ENCODE measurements around the gene ARHGAP31. TPM values are rescaled to one million over a fixed set of nuclear protein-coding genes. Genes with fewer than 3 reads are reported as not detected.
A peak's percentile ranks its signal among the peaks of the same experiment; 100 is the strongest.
"Not testable (repeated sequence)": the region's sequence is repeated elsewhere in the genome, so short reads cannot be mapped to it uniquely, and the experiment has no call there.

ARHGAP31 gene
- total RNA-seq, 2 experiments from 2014 or later = 3.5 to 3.7 TPM

- H3K27ac Mint-ChIP-seq = peak overlapping the region; percentile 54
- H3K4me1 Mint-ChIP-seq (ENCODE audit: low read depth) = no peaks in the 10 kb centered on the region
- H3K36me3 Mint-ChIP-seq (ENCODE audit: low read depth) = no peaks in the 10 kb centered on the region
- H3K27me3 Mint-ChIP-seq (ENCODE audit: low read depth) = no peaks in the 10 kb centered on the region
- H3K9me3 Mint-ChIP-seq = no peaks in the 10 kb centered on the region
- H3K4me3 Mint-ChIP-seq = no peak overlapping the region
- no peak for DNase-seq
- intact Hi-C loops (cut with micrococcal nuclease) = no loop called here
- CTCF ChIA-PET = no interaction called here
Observed at GRCh38 chr3:119359476-119360326, 65.5 kb downstream of the ARHGAP31 start.

GRCh38 chr3:119360736-119361462, 66.7 kb downstream of the ARHGAP31 start:
- no peak overlapping the region for H3K4me3 Mint-ChIP-seq
- H3K27ac Mint-ChIP-seq = no peak overlapping the region
- no peaks in the 10 kb centered on the region for H3K4me1 Mint-ChIP-seq (ENCODE audit: low read depth)
- no peaks in the 10 kb centered on the region for H3K9me3 Mint-ChIP-seq
- H3K27me3 Mint-ChIP-seq (ENCODE audit: low read depth) = no peaks in the 10 kb centered on the region
- intact Hi-C loops (cut with micrococcal nuclease) = no loop called here
- CTCF ChIA-PET = no interaction called here
- DNase-seq = no peak
- H3K36me3 Mint-ChIP-seq (ENCODE audit: low read depth) = no peaks in the 10 kb centered on the region

GRCh38 chr3:119362010-119362409, 67.8 kb downstream of the ARHGAP31 start:
- Mint-ChIP-seq H3K27ac (no peak overlapping the region), H3K27me3 (ENCODE audit: low read depth) (no peaks in the 10 kb centered on the region), H3K4me1 (ENCODE audit: low read depth) (no peaks in the 10 kb centered on the region), H3K9me3 (no peaks in the 10 kb centered on the region), H3K4me3 (no peak overlapping the region), H3K36me3 (ENCODE audit: low read depth) (no peaks in the 10 kb centered on the region)
- intact Hi-C loops (cut with micrococcal nuclease) = no loop called here
- no peak for DNase-seq
- CTCF ChIA-PET = interaction anchor here (0.7 kb wide), 1 partner anchor 179 kb away, joined by 3 read pairs; no protein-coding TSS in a partner anchor

GRCh38 chr3:119362940-119363725, 69.0 kb downstream of the ARHGAP31 start:
- CTCF ChIA-PET = interaction anchor here (1.0 kb wide), 1 partner anchor 11 kb away, joined by 5 read pairs; no protein-coding TSS in a partner anchor

GRCh38 chr3:119364401-119364800, 70.2 kb downstream of the ARHGAP31 start:
- Mint-ChIP-seq H3K4me1 (ENCODE audit: low read depth) (no peaks in the 10 kb centered on the region), H3K27me3 (ENCODE audit: low read depth) (no peaks in the 10 kb centered on the region), H3K4me3 (no peak overlapping the region), H3K9me3 (no peaks in the 10 kb centered on the region), H3K36me3 (ENCODE audit: low read depth) (peaks cover 4% of the 10 kb centered on the region), H3K27ac (no peak overlapping the region)
- CTCF ChIA-PET = interaction anchor here (0.6 kb wide), 1 partner anchor 324 kb away, joined by 3 read pairs; no protein-coding TSS in a partner anchor
- DNase-seq = no peak
- intact Hi-C loops (cut with micrococcal nuclease) = no loop called here

More at GRCh38 chr3:119362940-119363725, 69.0 kb downstream of the ARHGAP31 start:
- intact Hi-C loops (cut with micrococcal nuclease) = no loop called here
- no peak overlapping the region for H3K27ac Mint-ChIP-seq
- H3K4me3 Mint-ChIP-seq = no peak overlapping the region
- no peak for DNase-seq
- no peaks in the 10 kb centered on the region for H3K4me1 Mint-ChIP-seq (ENCODE audit: low read depth)
- H3K27me3 Mint-ChIP-seq (ENCODE audit: low read depth) = no peaks in the 10 kb centered on the region
- H3K36me3 Mint-ChIP-seq (ENCODE audit: low read depth) = no peaks in the 10 kb centered on the region
- H3K9me3 Mint-ChIP-seq = no peaks in the 10 kb centered on the region

- Mint-ChIP-seq H3K4me3 (no peak overlapping the region), H3K27me3 (ENCODE audit: low read depth) (no peaks in the 10 kb centered on the region), H3K9me3 (no peaks in the 10 kb centered on the region), H3K4me1 (ENCODE audit: low read depth) (no peaks in the 10 kb centered on the region), H3K27ac (no peak overlapping the region), H3K36me3 (ENCODE audit: low read depth) (peaks cover 4% of the 10 kb centered on the region)
- no peak for DNase-seq
- intact Hi-C loops (cut with micrococcal nuclease) = no loop called here
- CTCF ChIA-PET = interaction anchor here (0.6 kb wide), 1 partner anchor 93 kb away, joined by 3 read pairs; no protein-coding TSS in a partner anchor
Observed at GRCh38 chr3:119365418-119365817, 71.2 kb downstream of the ARHGAP31 start.

- H3K9me3 Mint-ChIP-seq = no peaks in the 10 kb centered on the region
Observed at GRCh38 chr3:119367000-119367399, 72.8 kb downstream of the ARHGAP31 start.

GRCh38 chr3:119368298-119368697, 74.1 kb downstream of the ARHGAP31 start:
- no peak overlapping the region for H3K27ac Mint-ChIP-seq
- intact Hi-C loops (cut with micrococcal nuclease) = no loop called here
- no peaks in the 10 kb centered on the region for H3K4me1 Mint-ChIP-seq (ENCODE audit: low read depth)
- CTCF ChIA-PET = interaction anchor here (0.6 kb wide), 1 partner anchor 275 kb away, joined by 3 read pairs; no protein-coding TSS in a partner anchor
- H3K36me3 Mint-ChIP-seq (ENCODE audit: low read depth) = peaks cover 4% of the 10 kb centered on the region
- no peak for DNase-seq
- H3K4me3 Mint-ChIP-seq = no peak overlapping the region
- no peaks in the 10 kb centered on the region for H3K9me3 Mint-ChIP-seq
- H3K27me3 Mint-ChIP-seq (ENCODE audit: low read depth) = no peaks in the 10 kb centered on the region

More at GRCh38 chr3:119367000-119367399, 72.8 kb downstream of the ARHGAP31 start:
- no peaks in the 10 kb centered on the region for H3K27me3 Mint-ChIP-seq (ENCODE audit: low read depth)
- H3K27ac Mint-ChIP-seq = no peak overlapping the region
- H3K4me3 Mint-ChIP-seq = no peak overlapping the region
- intact Hi-C loops (cut with micrococcal nuclease) = no loop called here
- H3K36me3 Mint-ChIP-seq (ENCODE audit: low read depth) = peaks cover 4% of the 10 kb centered on the region
- CTCF ChIA-PET = no interaction called here
- DNase-seq = no peak
- H3K4me1 Mint-ChIP-seq (ENCODE audit: low read depth) = no peaks in the 10 kb centered on the region

GRCh38 chr3:119371786-119372185, 77.6 kb downstream of the ARHGAP31 start:
- intact Hi-C loops (cut with micrococcal nuclease); H3K27me3 Mint-ChIP-seq (ENCODE audit: low read depth); H3K4me1 Mint-ChIP-seq (ENCODE audit: low read depth); H3K36me3 Mint-ChIP-seq (ENCODE audit: low read depth); H3K4me3 Mint-ChIP-seq; H3K27ac Mint-ChIP-seq; DNase-seq; CTCF ChIA-PET; H3K9me3 Mint-ChIP-seq: not testable (repeated sequence)

GRCh38 chr3:119375106-119375505, 80.9 kb downstream of the ARHGAP31 start:
- Mint-ChIP-seq H3K27me3 (ENCODE audit: low read depth) (no peaks in the 10 kb centered on the region), H3K9me3 (no peaks in the 10 kb centered on the region), H3K4me3 (no peak overlapping the region), H3K36me3 (ENCODE audit: low read depth) (peaks cover 4% of the 10 kb centered on the region), H3K27ac (no peak overlapping the region), H3K4me1 (ENCODE audit: low read depth) (no peaks in the 10 kb centered on the region)
- CTCF ChIA-PET = interaction anchor here (0.9 kb wide), 1 partner anchor 286 kb away, joined by 4 read pairs; no protein-coding TSS in a partner anchor
- DNase-seq = no peak
- intact Hi-C loops (cut with micrococcal nuclease) = no loop called here

GRCh38 chr3:119375510-119375909, 81.3 kb downstream of the ARHGAP31 start:
- CTCF ChIA-PET = interaction anchor here (0.9 kb wide), 1 partner anchor 287 kb away, joined by 4 read pairs; no protein-coding TSS in a partner anchor
- intact Hi-C loops (cut with micrococcal nuclease) = no loop called here
- no peak for DNase-seq
- Mint-ChIP-seq H3K9me3 (no peaks in the 10 kb centered on the region), H3K4me1 (ENCODE audit: low read depth) (no peaks in the 10 kb centered on the region), H3K27me3 (ENCODE audit: low read depth) (no peaks in the 10 kb centered on the region), H3K27ac (no peak overlapping the region), H3K4me3 (no peak overlapping the region), H3K36me3 (ENCODE audit: low read depth) (peaks cover 4% of the 10 kb centered on the region)

GRCh38 chr3:119376758-119377157, 82.6 kb downstream of the ARHGAP31 start:
- CTCF ChIA-PET = interaction anchor here (0.6 kb wide), 1 partner anchor 21 kb away, joined by 4 read pairs; no protein-coding TSS in a partner anchor
- peaks cover 4% of the 10 kb centered on the region for H3K36me3 Mint-ChIP-seq (ENCODE audit: low read depth)
- H3K27me3 Mint-ChIP-seq (ENCODE audit: low read depth) = no peaks in the 10 kb centered on the region
- DNase-seq = no peak
- H3K4me1 Mint-ChIP-seq (ENCODE audit: low read depth) = no peaks in the 10 kb centered on the region
- H3K27ac Mint-ChIP-seq = no peak overlapping the region
- H3K9me3 Mint-ChIP-seq = no peaks in the 10 kb centered on the region
- intact Hi-C loops (cut with micrococcal nuclease) = no loop called here
- no peak overlapping the region for H3K4me3 Mint-ChIP-seq

Data from activated naive CD4-positive, alpha-beta T cell treated with anti-CD3 and anti-CD28 coated beads for 36 hours (primary cell).